AG08395 (cell line): ENCODE results near the gene SRBD1.

Experiments used
- DNase-seq: peaks from one replicate; pipeline ENCODE4 v3.0.0; 2012; ENCODE audit warnings: mixed read lengths, low spot score

Gene SRBD1

DNA sequence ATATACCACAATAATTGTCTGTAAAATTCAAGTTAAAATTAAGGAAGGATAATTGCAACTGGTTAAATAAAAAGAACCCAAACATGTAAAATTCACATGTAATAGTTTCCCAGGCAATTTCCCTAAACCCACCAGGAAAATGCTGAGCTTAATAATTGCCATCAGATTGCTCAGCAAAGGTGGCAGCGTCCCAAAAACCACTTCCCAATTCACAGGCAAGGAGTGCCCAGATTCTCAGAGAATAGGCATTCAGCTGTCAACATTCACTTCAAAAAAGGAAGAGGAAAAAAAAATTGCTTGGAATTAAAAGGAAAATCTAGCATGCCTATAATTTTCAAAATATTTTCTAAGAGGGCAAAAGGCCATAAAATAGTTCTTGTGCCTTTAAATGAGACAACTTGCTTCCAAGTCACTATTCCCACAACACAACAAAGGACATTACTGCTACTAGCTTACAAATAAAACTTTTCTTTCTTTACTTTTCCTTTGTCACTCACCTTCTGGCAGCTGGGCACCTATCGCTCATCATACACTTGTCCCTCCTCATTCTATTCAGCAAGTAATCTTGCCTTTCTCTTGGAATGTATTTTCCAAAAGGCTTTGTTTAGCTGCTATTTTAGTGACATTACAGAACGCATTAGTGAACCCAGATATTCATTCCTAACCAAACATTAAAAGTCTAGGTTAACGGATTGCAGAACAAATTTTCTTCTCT, 15.2 kb downstream of the SRBD1 start:
- DNase-seq, result peak; percentile 69

DNA sequence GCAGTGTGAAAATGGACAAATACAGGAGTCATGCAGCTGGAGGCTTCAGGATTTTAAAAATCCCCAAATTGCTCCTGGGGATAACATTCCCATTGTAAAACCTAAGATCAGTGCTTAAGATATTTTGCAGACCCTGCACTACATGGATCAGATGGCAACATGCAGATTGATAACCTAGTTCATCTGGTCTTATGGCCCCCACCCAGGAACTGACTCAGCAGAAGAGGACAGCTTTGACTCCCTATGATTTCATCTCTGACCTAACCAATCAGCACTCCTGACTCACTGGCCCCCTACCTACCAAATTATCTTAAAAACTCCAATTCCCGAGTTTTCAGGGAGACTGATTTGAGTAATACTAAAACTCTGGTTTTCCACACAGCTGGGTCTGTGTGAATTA, 20.0 kb downstream of the SRBD1 start:
- DNase-seq, result no peak

DNA sequence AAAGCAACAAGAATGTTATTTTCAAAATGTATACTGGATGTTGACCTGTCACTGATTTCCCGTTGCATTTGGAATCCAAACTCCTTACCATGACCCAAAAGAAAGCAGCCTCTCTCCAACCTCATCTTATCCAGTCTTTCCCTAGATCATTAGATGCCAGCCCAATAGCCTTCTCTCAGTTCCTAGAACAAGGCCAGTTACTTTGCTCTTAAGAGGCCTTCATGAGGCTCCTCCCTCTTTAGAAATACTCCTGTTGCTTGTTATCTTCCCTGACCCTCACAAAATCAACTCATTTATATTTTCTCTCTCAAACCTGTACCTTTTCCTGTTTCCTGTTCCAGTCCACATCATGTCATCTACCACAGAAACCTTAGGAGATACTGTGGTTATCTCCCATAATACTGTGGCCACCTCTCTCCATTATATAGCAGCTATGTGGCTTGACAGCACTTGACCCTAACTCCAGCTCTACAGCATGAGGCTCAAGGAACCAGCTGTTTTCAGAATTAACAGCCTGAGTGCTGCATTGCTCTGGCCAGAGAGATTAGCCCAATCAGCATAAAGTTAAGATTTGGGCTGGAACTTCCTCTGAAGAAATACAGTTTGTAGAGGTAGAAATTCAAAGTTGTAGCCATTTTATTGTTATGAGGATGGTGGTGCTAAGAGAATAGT, 22.8 kb downstream of the SRBD1 start:
- no peak for DNase-seq

DNA sequence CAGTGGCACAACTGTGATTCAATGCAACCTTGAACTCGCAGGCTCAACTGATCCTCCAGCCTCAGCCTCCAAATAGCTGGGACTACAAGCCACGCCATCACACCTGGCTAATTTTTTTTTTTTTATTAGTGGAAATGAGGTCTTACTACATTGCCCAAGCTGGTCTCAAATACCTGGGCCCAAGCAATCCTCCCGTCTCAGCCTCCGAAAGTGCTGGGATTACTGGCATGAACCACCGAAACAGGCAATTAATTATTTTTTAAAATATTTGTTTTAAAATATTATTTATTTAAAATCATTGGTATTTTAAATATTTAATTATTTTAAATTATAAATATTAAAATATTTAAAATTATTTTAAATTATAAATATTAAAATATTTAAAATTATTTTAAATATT, 24.5 kb downstream of the SRBD1 start:
- DNase-seq, result no peak

DNA sequence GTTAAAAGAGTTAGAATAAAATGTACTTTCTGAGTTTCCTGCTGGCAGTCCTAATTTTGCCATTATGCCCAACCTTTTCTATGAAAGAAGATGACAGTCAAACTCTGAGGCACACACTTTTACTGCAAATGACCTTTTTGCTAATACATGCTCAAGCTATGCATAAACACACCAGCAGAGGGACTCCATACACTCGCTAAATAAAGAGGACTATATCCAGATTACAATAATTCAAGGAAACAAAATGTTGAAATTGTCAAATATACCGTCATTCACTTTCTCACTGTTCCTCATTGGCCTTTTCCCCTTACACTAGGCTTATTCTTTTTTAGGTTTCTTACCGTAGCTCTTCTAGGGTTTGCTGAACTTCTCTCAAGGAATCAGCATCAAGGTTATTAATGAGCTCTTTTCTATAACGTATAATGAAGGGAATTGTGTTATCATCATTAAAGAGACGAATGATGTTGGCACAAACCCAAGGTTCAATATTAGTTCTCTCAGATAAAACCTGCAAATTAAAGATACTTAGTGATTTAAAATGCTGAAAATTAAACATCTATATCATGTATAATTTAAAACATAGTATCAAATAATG, 25.7 kb downstream of the SRBD1 start:
- DNase-seq, result peak; percentile 48

DNA sequence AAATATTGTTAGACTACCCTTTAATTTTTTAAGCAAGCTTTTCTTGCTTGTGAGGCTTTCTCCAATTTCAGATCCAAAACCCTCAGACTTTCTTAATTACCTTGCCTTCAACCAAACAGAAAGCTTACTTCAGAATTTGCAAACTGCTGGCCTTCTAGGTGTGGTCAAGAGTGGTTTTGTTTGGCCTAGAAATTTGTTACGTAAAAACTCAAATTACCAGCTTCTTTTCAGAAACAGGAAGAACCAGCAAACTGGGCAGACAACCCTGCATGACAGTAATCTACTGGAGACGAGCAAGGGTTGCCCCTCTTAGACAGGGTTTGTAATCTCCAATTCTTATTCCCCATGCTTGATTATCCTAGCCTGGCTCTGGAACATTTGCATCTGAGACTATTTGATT, 27.1 kb downstream of the SRBD1 start:
- no peak for DNase-seq

DNA sequence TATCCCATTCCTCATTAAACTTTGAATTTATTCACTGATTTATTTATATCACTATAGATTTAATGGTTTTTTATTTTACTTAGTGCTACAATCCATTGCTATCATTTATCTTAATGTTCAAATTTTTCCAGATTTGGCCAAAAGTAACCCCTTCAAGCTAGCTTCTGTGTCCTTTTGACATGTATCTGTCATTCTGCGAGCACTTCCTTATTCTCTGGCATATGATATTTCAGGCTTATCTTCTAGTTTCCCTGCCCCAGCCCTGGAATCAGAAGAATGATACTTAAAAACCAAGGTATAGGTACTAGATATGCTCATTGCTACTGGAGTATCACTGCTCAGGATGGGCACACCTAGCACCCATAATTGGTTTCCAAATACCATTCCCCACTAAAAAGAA, 28.5 kb downstream of the SRBD1 start:
- DNase-seq, result no peak

DNA sequence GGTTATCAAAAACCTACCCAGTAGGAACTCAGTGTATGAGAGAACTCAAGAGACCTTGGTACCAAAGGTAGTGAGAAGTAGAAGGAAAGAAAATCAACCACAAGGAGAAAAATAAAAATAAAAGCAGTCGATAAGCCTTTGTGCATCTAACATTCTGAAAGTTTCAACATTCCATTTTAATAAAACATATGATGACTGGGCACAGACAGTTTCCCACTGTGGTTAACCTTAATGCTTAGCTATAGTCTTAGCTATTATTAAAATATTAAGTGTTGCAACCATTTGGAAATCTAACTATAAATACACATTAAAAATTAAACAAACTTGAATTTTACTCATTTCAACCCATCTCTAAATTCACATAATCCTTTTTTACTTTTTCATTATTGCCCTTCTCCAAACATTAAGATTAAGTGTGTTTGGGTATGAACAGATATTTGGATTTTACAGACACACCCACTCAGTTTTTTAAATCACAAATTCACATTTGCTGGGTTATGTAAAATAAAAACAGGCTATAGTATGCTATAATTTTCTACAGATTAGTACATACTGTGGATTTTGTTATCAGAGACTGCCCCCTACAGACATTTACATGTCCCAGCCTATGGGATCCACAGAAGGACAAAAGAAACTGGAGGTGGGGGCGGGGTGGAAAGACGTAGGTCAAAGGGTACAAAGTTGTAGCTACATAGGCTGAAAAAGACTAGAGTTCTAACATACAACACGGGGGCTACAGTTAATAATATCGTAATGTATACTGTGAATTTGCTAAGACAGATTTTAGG, 32.8 kb downstream of the SRBD1 start:
- DNase-seq, result peak; percentile 33

DNA sequence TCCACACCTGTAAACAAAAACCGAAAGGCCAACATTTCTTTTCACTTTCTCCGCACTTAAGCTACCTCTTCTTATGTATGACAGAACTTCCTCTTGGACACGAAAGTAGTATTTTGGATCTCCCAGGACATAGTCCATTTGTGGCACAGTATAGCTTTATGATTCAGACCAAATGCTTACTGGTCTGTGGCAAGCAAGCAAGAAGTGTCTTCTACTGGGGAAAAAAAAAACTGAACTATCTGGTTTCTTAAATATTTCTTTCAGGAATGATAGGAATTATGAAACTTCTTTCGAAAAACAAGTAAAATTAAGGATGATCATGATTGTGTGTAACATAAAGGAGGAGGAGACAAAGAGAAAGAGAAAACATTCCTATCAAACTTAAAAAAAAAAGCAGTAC, 33.6 kb downstream of the SRBD1 start:
- DNase-seq, result peak; percentile 7

DNA sequence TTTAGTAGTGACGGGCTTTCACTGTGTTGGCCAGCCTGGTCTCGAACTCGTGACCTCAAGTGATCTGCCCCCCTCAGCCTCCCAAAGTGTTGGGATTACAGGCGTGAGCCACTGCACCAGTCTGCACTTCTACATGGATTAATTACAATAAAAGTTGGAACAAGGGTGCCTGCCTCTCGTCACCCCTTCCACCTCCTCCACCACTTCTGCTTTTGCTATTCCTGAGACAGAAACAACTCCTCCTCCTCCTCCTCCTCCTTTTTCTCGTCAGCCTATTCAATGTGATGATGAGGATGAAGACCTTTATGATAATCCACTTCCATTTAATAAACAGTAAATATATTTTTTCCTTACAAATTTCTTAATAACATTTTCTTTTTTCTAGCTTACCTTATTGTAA, 35.2 kb downstream of the SRBD1 start:
- no peak for DNase-seq

DNA sequence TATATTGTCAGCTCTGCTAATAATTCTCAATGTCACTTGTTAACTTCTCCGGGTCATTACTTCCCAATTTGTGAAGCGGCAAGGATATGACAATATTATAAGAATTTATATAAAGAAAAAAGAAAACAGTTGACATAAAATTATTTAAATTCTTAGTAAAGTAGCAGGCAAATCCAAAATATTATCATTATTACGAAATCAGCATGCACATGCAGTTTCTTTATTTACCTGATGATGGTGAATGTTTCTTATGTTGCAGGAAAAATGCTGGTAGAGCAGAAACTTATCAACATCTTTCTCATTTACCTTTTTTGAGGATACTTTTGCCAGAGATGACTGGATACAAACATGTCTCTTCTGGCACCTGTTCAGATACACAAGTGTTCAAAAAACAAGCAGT, 38.1 kb downstream of the SRBD1 start:
- no peak for DNase-seq

DNA sequence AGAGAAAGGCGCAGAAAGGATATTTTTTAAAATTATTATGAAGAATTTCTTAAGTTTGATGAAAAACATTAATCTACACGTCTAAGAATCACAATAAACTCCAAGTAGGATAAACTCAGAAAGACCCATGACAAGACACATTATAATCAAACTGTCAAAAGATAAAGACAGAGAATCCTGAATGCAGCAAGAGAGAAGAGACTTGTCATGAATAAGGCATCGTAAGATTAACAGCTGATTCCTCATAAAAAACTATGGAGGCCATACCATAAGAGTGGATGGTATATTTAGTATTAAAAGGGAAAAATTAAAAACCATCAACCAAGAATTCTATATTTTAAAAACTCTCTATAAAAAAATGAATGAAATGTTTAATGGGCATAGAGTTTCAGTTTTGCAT, 39.1 kb downstream of the SRBD1 start:
- no peak for DNase-seq

DNA sequence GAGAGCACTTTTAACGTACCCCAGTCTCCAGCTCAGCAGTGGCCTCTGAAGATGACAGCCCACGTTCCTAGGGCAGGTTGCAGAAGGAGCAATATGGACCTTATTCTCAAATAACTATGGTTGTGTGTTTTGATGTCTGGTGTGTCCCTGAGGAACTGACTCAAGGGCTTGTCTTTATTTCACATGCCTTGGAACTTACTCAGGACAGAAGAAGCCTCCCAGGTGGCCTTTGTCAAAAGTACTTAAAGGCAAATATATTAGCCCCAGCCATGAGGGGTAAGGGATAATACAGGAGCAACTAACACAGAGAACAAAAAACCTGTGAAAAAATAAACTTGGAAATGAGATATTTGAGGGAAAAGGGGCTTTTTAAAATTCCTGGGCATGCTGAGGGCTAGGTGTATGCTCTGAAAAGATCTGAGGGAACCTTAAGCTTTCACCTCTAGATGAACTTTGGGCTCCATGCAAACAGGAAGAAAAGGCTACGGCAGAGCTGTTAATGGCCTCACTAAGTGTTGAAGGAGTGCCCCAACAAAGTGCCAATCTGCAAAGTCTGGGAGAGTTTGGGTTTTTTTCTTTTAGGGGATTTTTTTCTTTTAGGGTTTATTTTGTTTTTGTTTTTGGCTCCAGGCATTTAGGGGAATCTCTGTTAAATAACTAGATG, 40.3 kb downstream of the SRBD1 start:
- DNase-seq, result no peak

DNA sequence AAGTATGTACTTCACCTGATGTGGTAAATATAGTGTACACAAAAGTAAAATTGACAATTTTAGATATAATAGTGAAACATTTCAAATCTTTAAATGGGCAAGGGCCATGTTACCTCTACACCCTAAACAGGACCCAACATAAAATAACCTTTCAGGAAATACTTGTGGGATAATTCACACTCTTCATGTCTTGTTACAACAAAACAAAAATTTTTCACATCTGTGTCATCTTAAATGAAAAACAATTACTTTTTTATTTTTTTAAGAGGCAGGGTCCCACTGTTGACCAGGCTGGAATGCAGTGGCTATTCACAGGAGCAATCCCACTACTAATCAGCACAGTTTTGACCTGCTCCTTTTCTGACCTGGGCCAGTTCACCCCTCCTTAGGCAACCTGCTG, 42.1 kb downstream of the SRBD1 start:
- DNase-seq, result no peak

DNA sequence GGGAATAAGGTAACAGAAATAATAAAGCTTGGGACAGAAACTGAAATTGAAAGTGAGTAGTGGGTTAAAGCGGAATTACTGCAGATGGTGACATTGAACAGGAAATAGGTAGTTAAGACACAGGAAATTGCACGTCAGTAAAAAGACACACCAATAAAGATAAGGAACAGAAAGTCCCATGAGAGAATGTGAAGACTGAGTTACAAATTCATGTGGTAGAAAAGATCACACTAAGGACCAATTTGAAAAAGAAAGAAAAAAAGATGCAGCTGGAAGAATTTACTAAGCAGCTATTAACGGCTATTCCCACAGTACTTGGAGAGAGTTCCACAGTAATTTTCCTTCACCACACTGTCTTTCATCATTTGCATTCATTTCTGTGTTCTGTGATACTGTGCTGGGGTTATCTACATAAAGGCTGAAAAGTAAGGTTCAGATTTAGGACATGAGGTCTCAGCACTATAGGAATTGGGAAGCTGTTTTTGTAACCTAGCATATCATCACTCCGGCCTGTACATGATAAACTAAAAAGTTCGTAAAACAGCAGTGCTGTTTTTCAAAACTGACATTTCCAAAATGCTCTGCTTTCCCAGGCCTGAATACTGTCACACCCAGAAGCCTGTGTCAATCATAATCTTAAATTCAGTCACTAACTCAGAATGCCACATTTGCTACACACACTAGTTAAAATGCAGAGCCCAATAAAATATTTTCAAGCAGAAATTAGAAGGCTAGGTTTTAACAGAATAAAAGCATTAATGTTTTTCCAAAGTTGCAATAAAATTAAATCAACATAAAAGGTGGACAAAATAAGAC, 42.9 kb downstream of the SRBD1 start:
- DNase-seq, result no peak

DNA sequence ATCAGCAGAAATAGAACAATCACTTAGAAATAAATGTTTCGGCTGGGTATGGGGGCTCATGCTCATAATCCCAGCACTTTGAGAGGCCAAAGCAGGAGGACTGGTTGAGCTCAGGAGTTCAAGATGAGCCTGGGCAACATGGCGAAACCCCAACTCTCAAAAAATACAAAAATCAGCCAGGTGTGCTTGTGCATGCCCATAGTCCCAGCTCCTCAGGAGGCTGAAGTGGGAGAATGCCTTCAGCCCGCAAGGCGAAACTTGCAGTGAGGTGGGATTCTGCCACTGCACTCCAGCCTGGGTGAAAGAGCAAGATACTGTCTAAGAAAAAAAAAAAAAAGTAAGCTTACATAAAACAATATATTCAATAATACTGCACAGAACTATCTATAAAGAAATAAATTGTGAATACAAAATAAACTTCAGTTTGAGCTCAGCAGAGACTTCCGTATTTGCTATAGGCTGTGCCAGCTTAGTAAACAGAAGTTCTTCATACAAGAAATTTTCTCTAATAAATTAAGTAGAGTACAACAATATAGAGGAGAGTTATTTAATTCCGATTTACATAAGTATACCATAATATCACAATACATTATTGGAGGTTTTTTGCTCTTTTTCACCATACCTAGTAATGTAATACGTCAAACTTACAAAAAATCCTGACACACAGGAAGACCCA, 43.6 kb downstream of the SRBD1 start:
- DNase-seq, result no peak

DNA sequence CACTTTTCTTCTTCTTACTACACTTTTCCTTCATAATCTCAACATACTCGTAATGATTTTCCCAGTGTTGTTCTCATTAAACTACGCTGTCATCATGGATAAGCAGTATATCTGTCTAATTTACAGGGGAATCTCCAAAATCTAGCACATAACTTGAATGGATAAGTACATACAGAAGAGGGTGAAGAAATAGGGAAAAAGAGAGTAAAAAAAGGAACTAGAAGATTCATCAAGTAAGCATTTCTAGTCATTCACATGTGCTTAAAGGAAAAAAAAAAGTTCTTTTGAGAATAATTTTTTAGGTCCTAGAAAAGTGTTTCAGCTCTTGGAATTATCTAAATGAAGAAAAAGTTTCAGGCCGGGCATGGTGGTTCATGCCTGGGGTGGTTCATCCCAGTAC, 51.6 kb downstream of the SRBD1 start:
- DNase-seq, result no peak

DNA sequence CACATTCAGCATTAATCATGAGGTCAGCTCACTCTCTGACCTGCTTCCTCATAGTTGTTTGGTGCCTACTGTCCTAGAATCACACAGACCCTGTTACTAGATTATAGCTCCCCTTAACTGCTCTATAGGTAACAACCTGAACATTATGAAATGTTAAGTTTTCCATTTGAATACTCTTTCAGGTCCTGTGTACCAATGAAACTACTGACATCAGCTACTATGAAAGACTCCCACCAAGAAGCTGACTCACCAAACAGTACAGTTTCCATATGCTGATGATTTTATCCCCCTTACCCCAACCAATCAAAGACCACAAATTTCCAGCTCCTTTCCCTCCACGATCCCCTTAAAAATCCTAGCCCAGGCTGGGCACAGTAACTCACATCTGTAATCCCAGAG, 56.3 kb downstream of the SRBD1 start:
- DNase-seq, result no peak

DNA sequence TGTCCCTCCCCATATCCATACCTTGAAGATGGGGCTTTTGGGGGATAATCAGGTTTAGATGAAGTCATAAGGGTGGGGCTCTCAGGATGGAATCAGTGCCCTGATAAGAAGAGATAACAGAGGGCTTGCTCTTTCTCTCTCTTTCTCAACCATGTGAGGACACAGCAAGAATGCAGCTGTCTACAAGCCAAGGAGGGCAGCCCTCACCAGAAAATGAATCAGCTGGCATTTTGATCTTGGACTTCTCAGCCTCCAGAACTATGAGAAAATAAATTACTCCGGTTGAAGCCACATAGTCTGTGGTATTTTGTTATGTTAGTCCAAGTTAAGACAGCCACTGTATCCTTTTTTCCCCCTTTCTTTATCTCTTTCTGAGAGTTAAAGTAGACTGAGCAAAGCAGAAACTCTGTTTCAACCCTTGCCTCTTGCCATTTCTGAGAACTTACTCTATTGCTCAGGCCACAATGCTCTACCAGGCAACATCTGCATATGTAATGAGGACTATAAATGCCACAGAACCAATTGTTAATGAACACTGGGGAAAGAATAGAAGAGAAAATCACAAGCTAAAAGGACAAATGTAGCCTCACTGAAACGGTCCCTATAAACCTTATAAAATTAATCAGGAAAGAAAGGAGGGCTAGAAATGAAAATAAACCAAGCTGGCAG, 56.9 kb downstream of the SRBD1 start:
- no peak for DNase-seq

DNA sequence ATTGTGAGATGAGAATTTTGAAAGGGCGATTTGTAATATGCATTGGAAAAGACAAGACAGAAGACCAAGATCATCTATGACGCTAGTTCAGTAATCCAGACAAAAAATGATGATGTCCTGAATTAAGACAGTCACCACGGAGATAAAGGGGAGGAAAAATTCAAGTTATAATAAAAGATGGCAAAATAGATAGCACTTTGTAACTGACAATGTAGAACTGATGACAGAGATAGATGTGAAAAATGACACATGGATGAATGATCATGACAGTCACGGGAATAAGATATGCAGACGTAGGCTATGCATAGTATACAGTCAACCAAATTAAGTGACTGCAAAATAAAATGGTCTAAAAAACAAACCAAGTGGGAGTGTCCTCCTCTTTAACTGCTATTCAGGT, 59.2 kb downstream of the SRBD1 start:
- no peak for DNase-seq
